Endothelial cell of umbilical vein (primary cell): ENCODE data around the gene BHLHE23. TPM values are rescaled to one million over a fixed set of nuclear protein-coding genes. Genes with fewer than 3 reads are reported as not detected.

Experiments
- BruUV-seq: library from RNA; stranded (reverse); fragments of 400-500 nt; replicated peaks from 2 replicates; lab custom pipeline; 2021; lab: Mats Ljungman, UMichigan
- CTCF ChIA-PET: fragments of 300-600, 350-600 bp; sonication (Branson Sonifier 250); formaldehyde crosslinking; loops from one replicate; lab custom pipeline; 2021; ENCODE audit warnings: antibody characterized with exemption, inconsistent platforms; lab: Charles Lee
- POLR2A ChIA-PET: fragments of 300-600, 350-600 bp; sonication (Branson Sonifier 250); formaldehyde crosslinking; loops from one replicate; lab custom pipeline; 2021; ENCODE audit warnings: antibody characterized with exemption, inconsistent platforms; lab: Charles Lee
- DNase-seq: peaks from one replicate; pipeline ENCODE4 v3.0.0-alpha.2; 2011; ENCODE audit warnings: low read depth, low spot score
- FAIRE-seq: peaks from 2 replicates; lab custom pipeline; 2011; peaks lifted over from hg19 to GRCh38; lab: Jason Lieb, UNC
- H2AFZ ChIP-seq: 2 replicates; pipeline ENCODE4 v1.6.0; 2012; ENCODE audit warnings: low read depth, low read length, control low read depth, inconsistent platforms
- H3K27ac ChIP-seq: 2 replicates; pipeline ENCODE4 v1.5.1; 2011; ENCODE audit warnings: low read depth, mild to moderate bottlenecking, control low read depth, low read length, moderate library complexity; ENCODE audit not compliant: insufficient read depth
- H3K27me3 ChIP-seq, 2 experiments: 2 replicates each; pipeline versions ENCODE4 v1.6.0 to v1.6.1; 2011; ENCODE audit warnings: low read length in 2 of 2, mixed read lengths in 1 of 2; ENCODE audit not compliant: control insufficient read depth in 2 of 2, insufficient read depth in 2 of 2
- H3K36me3 ChIP-seq, 2 experiments: 2 replicates in 1 of 2; 3 replicates in 1 of 2; pipeline ENCODE4 v1.5.1; 2011; ENCODE audit warnings: low read length in 2 of 2, mild to moderate bottlenecking in 1 of 2, moderate library complexity in 1 of 2; ENCODE audit not compliant: control insufficient read depth in 2 of 2, insufficient read depth in 2 of 2; ENCODE audit errors: extremely low read depth in 1 of 2
- H3K4me1 ChIP-seq: 3 replicates; pipeline ENCODE4 v1.5.1; 2011; ENCODE audit warnings: mild to moderate bottlenecking, low read length; ENCODE audit not compliant: control insufficient read depth, insufficient read depth; ENCODE audit errors: extremely low read depth
- H3K4me2 ChIP-seq: 2 replicates; pipeline ENCODE4 v1.6.1; 2011; ENCODE audit warnings: low read length, control low read depth, mixed read lengths; ENCODE audit not compliant: insufficient read depth
- H3K4me3 ChIP-seq, 3 experiments: fragments of 200-600 bp in 1 of 3; sonication (generic), shearing (Covaris generic) in 1 of 3; replicated peaks in 1 of 3; 2 replicates each; pipeline ENCODE4 v1.5.1; 2011 to 2016; ENCODE audit warnings: control low read depth in 3 of 3, low read length in 3 of 3, mild to moderate bottlenecking in 2 of 3, inconsistent platforms in 1 of 3, low read depth in 1 of 3, moderate library complexity in 1 of 3; ENCODE audit not compliant: insufficient read depth in 1 of 3
- H3K79me2 ChIP-seq: 2 replicates; pipeline ENCODE4 v1.6.0; 2012; ENCODE audit warnings: low read length, inconsistent platforms; ENCODE audit not compliant: control insufficient read depth, insufficient read depth
- H3K9ac ChIP-seq: replicated peaks from 2 replicates; pipeline ENCODE3; 2011; ENCODE audit warnings: low read length, control low read depth; ENCODE audit not compliant: insufficient read depth; ENCODE audit errors: extremely low read depth
- H3K9me1 ChIP-seq: replicated peaks from 3 replicates; pipeline ENCODE4 v1.6.0; 2011; ENCODE audit warnings: mild to moderate bottlenecking, low read length; ENCODE audit not compliant: control insufficient read depth, insufficient read depth; ENCODE audit errors: extremely low read depth
- H3K9me3 ChIP-seq: replicated peaks from 2 replicates; pipeline ENCODE4 v1.5.1; 2012; ENCODE audit warnings: low read length, inconsistent platforms; ENCODE audit not compliant: control insufficient read depth, insufficient read depth
- H4K20me1 ChIP-seq: replicated peaks from 2 replicates; pipeline ENCODE3; 2011; ENCODE audit warnings: mild to moderate bottlenecking, low read length; ENCODE audit not compliant: control insufficient read depth, insufficient read depth; ENCODE audit errors: extremely low read depth
- EZH2 ChIP-seq: IDR thresholded peaks from 2 replicates; pipeline ENCODE4 v1.6.1; 2012; ENCODE audit warnings: borderline replicate concordance, low read depth, mild to moderate bottlenecking, moderate library complexity, low read length, inconsistent platforms; ENCODE audit not compliant: severe bottlenecking
- FOS ChIP-seq: IDR thresholded peaks from 2 replicates; pipeline ENCODE4 v1.6.1; 2011; ENCODE audit warnings: mild to moderate bottlenecking, low read length, moderate library complexity, borderline replicate concordance; ENCODE audit not compliant: insufficient read depth
- GATA2 ChIP-seq: IDR thresholded peaks from 2 replicates; pipeline ENCODE4 v1.7.0; 2011; ENCODE audit warnings: low read depth, mild to moderate bottlenecking, moderate library complexity, mixed read lengths, low read length; ENCODE audit not compliant: insufficient read length, insufficient read depth
- JUN ChIP-seq: IDR thresholded peaks from 2 replicates; pipeline ENCODE4 v1.6.1; 2011; ENCODE audit warnings: borderline replicate concordance, low read depth; ENCODE audit not compliant: insufficient read length, insufficient read depth
- MYC ChIP-seq: IDR thresholded peaks from one replicate; pipeline ENCODE4 v1.6.1; 2011; ENCODE audit warnings: mild to moderate bottlenecking, low read depth, low read length
- POLR2A ChIP-seq: IDR thresholded peaks from 2 replicates; pipeline ENCODE4 v1.6.1; 2012; ENCODE audit warnings: low read depth, mild to moderate bottlenecking, control low read depth, low read length
- POLR2AphosphoS5 ChIP-seq: IDR thresholded peaks from 2 replicates; pipeline ENCODE4 v1.6.1; 2012; ENCODE audit warnings: low read depth, mild to moderate bottlenecking, control low read depth, low read length, moderate library complexity; ENCODE audit not compliant: insufficient read depth
- dilution Hi-C: fragments of 300-500 bp; cut with MboI; formaldehyde crosslinking; loops from one replicate; pipeline ENCODE4 v1.15.0; 2019; ENCODE audit warnings: low sequenced_read_pairs; ENCODE audit not compliant: extremely low pct_ligation_motif_present
- intact Hi-C: fragments of 100-400 bp; cut with micrococcal nuclease; formaldehyde crosslinking; loops from one replicate; pipeline ENCODE4 v1.10.0; 2022
- polyA plus RNA-seq, 4 experiments: library from polyadenylated mRNA; depleted of rRNA in 3 of 4; stranded (reverse) in 3 of 4; unstranded in 1 of 4; fragments of >200 nt; gene quantifications; 2 replicates each; pipeline versions ENCODE4 v1.2.1 to v1.2.3, GENCODE V29; 2011 to 2012; ENCODE audit warnings: missing spikeins in 1 of 4
- total RNA-seq: library from RNA; stranded (reverse); gene quantifications from 2 replicates; pipeline ENCODE4 v1.2.3, GENCODE V29; 2021
- TF ChIP-seq, protein P1 (sequence below), 2 donors: IDR thresholded peaks; 1 replicate in 1 of 2; 2 replicates in 1 of 2; pipeline ENCODE4 v1.5.1; 2011; ENCODE audit warnings: low read length in 2 of 2, mild to moderate bottlenecking in 2 of 2, moderate library complexity in 2 of 2, control low read depth in 1 of 2, inconsistent platforms in 1 of 2, low read depth in 1 of 2; ENCODE audit not compliant: insufficient read depth in 1 of 2; ENCODE audit errors: extremely low read depth in 1 of 2
- TF ChIP-seq, protein P2 (sequence below): IDR thresholded peaks from 2 replicates; pipeline ENCODE4 v1.6.1; 2011; ENCODE audit not compliant: insufficient read depth, insufficient read length

BHLHE23 gene
- total and polyA plus RNA-seq, 2 donors (not counting 3 experiments of a cell fraction or from before 2014, with no cell fraction given), result not detected

DNA sequence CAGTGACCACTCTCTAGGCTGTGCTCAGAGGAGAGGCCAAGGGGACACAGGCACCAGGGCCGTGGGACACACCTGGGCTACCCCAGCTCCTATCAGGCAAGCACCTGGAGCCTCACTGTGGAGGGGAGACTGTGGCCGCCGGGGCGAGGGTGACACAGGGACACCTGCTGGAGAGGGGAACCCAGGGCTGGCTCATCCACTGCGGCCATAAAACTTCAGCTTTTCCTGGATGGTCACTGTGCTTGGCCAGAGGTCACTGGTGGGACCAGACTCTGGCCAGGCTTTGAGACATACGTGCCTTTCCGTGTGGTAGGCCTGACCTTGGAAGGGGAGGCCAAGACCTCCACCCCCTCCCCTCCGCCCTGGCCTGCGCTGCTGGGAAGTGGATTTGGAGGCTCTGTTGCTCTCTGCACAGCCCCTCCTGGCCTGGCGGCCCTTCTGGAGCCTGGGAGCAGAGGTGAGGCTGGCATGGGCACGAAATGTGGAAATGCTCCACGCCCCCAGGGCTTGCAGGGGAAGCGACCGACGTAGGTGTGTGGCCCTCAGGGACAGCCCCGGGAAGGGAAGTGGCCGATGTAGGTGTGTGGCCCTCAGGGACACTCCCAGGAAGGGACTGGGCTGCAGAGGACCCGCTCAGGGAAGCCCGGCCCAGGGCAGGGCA, 42.9 kb upstream of the BHLHE23 start:
- Histone ChIP-seq H4K20me1 (no peaks in the 10 kb centered on the region), H3K9ac (no peak overlapping the region), H2AFZ (no peak overlapping the region), H3K9me3 (no peaks in the 10 kb centered on the region), H3K4me1 (no peaks in the 10 kb centered on the region), H3K27me3 (peaks cover 2 to 4% of the 10 kb centered on the region in 2 experiments), H3K4me3 (no peak overlapping the region), H3K36me3 (no peaks in the 10 kb centered on the region), H3K79me2 (no peaks in the 10 kb centered on the region), H3K27ac (no peak overlapping the region), H3K9me1 (no peaks in the 10 kb centered on the region), H3K4me2 (no peak overlapping the region)
- TF ChIP-seq, protein P1, sequence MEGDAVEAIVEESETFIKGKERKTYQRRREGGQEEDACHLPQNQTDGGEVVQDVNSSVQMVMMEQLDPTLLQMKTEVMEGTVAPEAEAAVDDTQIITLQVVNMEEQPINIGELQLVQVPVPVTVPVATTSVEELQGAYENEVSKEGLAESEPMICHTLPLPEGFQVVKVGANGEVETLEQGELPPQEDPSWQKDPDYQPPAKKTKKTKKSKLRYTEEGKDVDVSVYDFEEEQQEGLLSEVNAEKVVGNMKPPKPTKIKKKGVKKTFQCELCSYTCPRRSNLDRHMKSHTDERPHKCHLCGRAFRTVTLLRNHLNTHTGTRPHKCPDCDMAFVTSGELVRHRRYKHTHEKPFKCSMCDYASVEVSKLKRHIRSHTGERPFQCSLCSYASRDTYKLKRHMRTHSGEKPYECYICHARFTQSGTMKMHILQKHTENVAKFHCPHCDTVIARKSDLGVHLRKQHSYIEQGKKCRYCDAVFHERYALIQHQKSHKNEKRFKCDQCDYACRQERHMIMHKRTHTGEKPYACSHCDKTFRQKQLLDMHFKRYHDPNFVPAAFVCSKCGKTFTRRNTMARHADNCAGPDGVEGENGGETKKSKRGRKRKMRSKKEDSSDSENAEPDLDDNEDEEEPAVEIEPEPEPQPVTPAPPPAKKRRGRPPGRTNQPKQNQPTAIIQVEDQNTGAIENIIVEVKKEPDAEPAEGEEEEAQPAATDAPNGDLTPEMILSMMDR (IDR thresholded peaks at IDR 0.05; ENCODE audit: extremely low read depth in 1 of 2, insufficient read depth in 1 of 2, low read depth in 1 of 2, low read length in 2 of 2), result no peak
- TF ChIP-seq, protein P2, sequence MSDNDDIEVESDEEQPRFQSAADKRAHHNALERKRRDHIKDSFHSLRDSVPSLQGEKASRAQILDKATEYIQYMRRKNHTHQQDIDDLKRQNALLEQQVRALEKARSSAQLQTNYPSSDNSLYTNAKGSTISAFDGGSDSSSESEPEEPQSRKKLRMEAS, result no peak
- TF ChIP-seq POLR2AphosphoS5 (no peak), FOS (no peak), GATA2 (no peak), MYC (no peak), JUN (no peak), POLR2A (no peak), EZH2 (no peak)
- intact Hi-C loops, result no loop called here
- FAIRE-seq, result no peak
- POLR2A ChIA-PET, result no interaction called here
- dilution Hi-C loops, result no loop called here
- no peak for DNase-seq
- no TSS peak for BruUV-seq
- CTCF ChIA-PET, result no interaction called here
